ENCODE data around the gene PARK7.

PARK7 gene

GRCh38 chr1:8004803-8005573 lies 43.5 kb downstream of the PARK7 start:
- Histone ChIP-seq H3K36me3 (ENCODE audit: control insufficient read depth in 4 of 4, insufficient read depth in 4 of 4, low read length in 3 of 4) (no peaks in the 10 kb centered on the region), H3K4me3 (ENCODE audit: control insufficient read depth in 1 of 7, extremely low read depth in 1 of 7, insufficient read depth in 4 of 7, low read depth in 2 of 7, low read length in 6 of 7) (no peak overlapping the region), H3K4me1 (ENCODE audit: control extremely low read depth in 1 of 4, control insufficient read depth in 4 of 4, insufficient read depth in 4 of 4, low read length in 3 of 4) (peaks cover 0 to 7% (median under 1%) of the 10 kb centered on the region in 4 experiments), H3K9me3 (ENCODE audit: control extremely low read depth in 1 of 5, control insufficient read depth in 4 of 5, insufficient read depth in 2 of 5, low read depth in 1 of 5, low read length in 4 of 5) (no peaks in the 10 kb centered on the region), H3K27ac (ENCODE audit: insufficient read depth in 1 of 2, low read depth in 1 of 2, low read length in 2 of 2, poor library complexity in 1 of 2, severe bottlenecking in 2 of 2) (no peak overlapping the region), H3K27me3 (replicated peaks in 2 of 5; ENCODE audit: control insufficient read depth in 4 of 5, insufficient read depth in 5 of 5, low read length in 4 of 5) (no peaks in the 10 kb centered on the region)
- CTCF ChIA-PET: interaction anchor here (1.4 to 1.8 kb wide), 2 partner anchors 11 to 347 kb away, joined by 4 to 9 read pairs; no protein-coding TSS in a partner anchor
- no peak for DNase-seq
- POLR2A ChIA-PET: no interaction called here
- 93% methylated on average over 15 of the region's 17 CpGs for WGBS (ENCODE audit: insufficient coverage)

GRCh38 chr1:8006037-8006963 lies 44.8 kb downstream of the PARK7 start:
- POLR2A ChIA-PET: no interaction called here
- no peak for DNase-seq
- Histone ChIP-seq H3K4me1 (ENCODE audit: control extremely low read depth in 1 of 4, control insufficient read depth in 4 of 4, insufficient read depth in 4 of 4, low read length in 3 of 4) (peaks cover 0 to 7% (median under 1%) of the 10 kb centered on the region in 4 experiments), H3K27ac (ENCODE audit: insufficient read depth in 1 of 2, low read depth in 1 of 2, low read length in 2 of 2, poor library complexity in 1 of 2, severe bottlenecking in 2 of 2) (no peak overlapping the region), H3K9me3 (ENCODE audit: control extremely low read depth in 1 of 5, control insufficient read depth in 4 of 5, insufficient read depth in 2 of 5, low read depth in 1 of 5, low read length in 4 of 5) (no peaks in the 10 kb centered on the region), H3K36me3 (ENCODE audit: control insufficient read depth in 4 of 4, insufficient read depth in 4 of 4, low read length in 3 of 4) (no peaks in the 10 kb centered on the region), H3K4me3 (ENCODE audit: control insufficient read depth in 1 of 7, extremely low read depth in 1 of 7, insufficient read depth in 4 of 7, low read depth in 2 of 7, low read length in 6 of 7) (no peak overlapping the region), H3K27me3 (replicated peaks in 2 of 5; ENCODE audit: control insufficient read depth in 4 of 5, insufficient read depth in 5 of 5, low read length in 4 of 5) (no peaks in the 10 kb centered on the region)
- WGBS (ENCODE audit: insufficient coverage): 98% methylated on average over 8 of the region's 12 CpGs
- CTCF ChIA-PET: interaction anchor here (1.4 to 1.8 kb wide), 2 partner anchors 9 to 345 kb away, joined by 4 to 9 read pairs; no protein-coding TSS in a partner anchor

GRCh38 chr1:8009043-8010002 lies 47.8 kb downstream of the PARK7 start:
- ChIA-PET CTCF (interaction anchor here (0.7 kb wide), 1 partner anchor 305 kb away, joined by 3 read pairs; no protein-coding TSS in a partner anchor), POLR2A (no interaction called here)
- no peaks in the 10 kb centered on the region for H3K36me3 ChIP-seq (ENCODE audit: control insufficient read depth in 4 of 4, insufficient read depth in 4 of 4, low read length in 3 of 4)

DNA sequence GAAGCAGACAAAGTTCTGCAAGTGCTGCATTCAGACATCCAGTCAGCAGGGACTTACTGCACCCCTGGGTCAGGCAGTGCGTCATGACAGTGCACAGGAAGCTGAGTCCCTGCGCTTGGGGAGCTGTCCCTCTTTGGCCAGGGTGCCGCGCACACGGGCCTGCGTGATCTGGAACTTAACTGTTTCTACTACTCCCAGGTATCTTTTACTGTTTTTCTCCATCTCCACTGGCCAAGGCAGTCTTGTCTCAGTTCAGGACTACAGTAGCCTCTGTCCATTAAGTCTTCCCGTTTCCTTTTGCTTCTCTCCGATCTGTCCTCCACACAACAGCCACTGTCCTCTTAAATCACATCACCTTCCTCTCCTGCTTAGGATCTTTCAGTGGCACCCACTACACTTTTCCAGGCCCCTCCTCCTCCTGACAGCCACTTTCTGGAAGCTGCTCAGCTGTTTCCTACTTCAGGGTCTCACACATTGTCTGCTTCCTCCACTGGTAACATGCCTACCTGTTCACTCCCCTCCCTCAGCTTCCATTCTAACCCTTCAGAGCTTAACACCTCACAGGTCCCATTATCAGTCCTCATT lies 48.7 kb downstream of the PARK7 start:
- no peak for DNase-seq
- H3K36me3 ChIP-seq (ENCODE audit: control insufficient read depth in 4 of 4, insufficient read depth in 4 of 4, low read length in 3 of 4): no peaks in the 10 kb centered on the region
- WGBS (ENCODE audit: insufficient coverage): 92% methylated on average over 8 of the region's 8 CpGs
- H3K4me3 ChIP-seq (ENCODE audit: control insufficient read depth in 1 of 7, extremely low read depth in 1 of 7, insufficient read depth in 4 of 7, low read depth in 2 of 7, low read length in 6 of 7): no peak overlapping the region
- no peaks in the 10 kb centered on the region for H3K9me3 ChIP-seq (ENCODE audit: control extremely low read depth in 1 of 5, control insufficient read depth in 4 of 5, insufficient read depth in 2 of 5, low read depth in 1 of 5, low read length in 4 of 5)
- H3K27ac ChIP-seq (ENCODE audit: insufficient read depth in 1 of 2, low read depth in 1 of 2, low read length in 2 of 2, poor library complexity in 1 of 2, severe bottlenecking in 2 of 2): no peak overlapping the region
- POLR2A ChIA-PET: no interaction called here
- no peaks in the 10 kb centered on the region for H3K4me1 ChIP-seq (ENCODE audit: control extremely low read depth in 1 of 4, control insufficient read depth in 4 of 4, insufficient read depth in 4 of 4, low read length in 3 of 4)
- peaks cover 0 to under 1% (median 0%) of the 10 kb centered on the region in 5 experiments for H3K27me3 ChIP-seq (replicated peaks in 2 of 5; ENCODE audit: control insufficient read depth in 4 of 5, insufficient read depth in 5 of 5, low read length in 4 of 5)
- CTCF ChIA-PET: interaction anchor here (0.7 to 10.4 kb wide), 2 partner anchors 8 to 302 kb away, joined by 3 to 89 read pairs; no protein-coding TSS in a partner anchor

More at GRCh38 chr1:8009043-8010002, 47.8 kb downstream of the PARK7 start:
- H3K9me3 ChIP-seq (ENCODE audit: control extremely low read depth in 1 of 5, control insufficient read depth in 4 of 5, insufficient read depth in 2 of 5, low read depth in 1 of 5, low read length in 4 of 5): no peaks in the 10 kb centered on the region
- H3K27me3 ChIP-seq (replicated peaks in 2 of 5; ENCODE audit: control insufficient read depth in 4 of 5, insufficient read depth in 5 of 5, low read length in 4 of 5): no peaks in the 10 kb centered on the region
- 98% methylated on average over 17 of the region's 18 CpGs for WGBS (ENCODE audit: insufficient coverage)
- no peak overlapping the region for H3K27ac ChIP-seq (ENCODE audit: insufficient read depth in 1 of 2, low read depth in 1 of 2, low read length in 2 of 2, poor library complexity in 1 of 2, severe bottlenecking in 2 of 2)
- H3K4me3 ChIP-seq (ENCODE audit: control insufficient read depth in 1 of 7, extremely low read depth in 1 of 7, insufficient read depth in 4 of 7, low read depth in 2 of 7, low read length in 6 of 7): no peak overlapping the region
- no peak for DNase-seq
- H3K4me1 ChIP-seq (ENCODE audit: control extremely low read depth in 1 of 4, control insufficient read depth in 4 of 4, insufficient read depth in 4 of 4, low read length in 3 of 4): no peaks in the 10 kb centered on the region

- H3K27ac ChIP-seq (ENCODE audit: insufficient read depth in 1 of 2, low read depth in 1 of 2, low read length in 2 of 2, poor library complexity in 1 of 2, severe bottlenecking in 2 of 2): no peak overlapping the region
- POLR2A ChIA-PET: no interaction called here
- H3K4me1 ChIP-seq (ENCODE audit: control extremely low read depth in 1 of 4, control insufficient read depth in 4 of 4, insufficient read depth in 4 of 4, low read length in 3 of 4): no peaks in the 10 kb centered on the region
These were observed 49.5 kb downstream of the PARK7 start for GRCh38 chr1:8011016-8011415.

More at GRCh38 chr1:8011016-8011415, 49.5 kb downstream of the PARK7 start:
- DNase-seq: no peak
- no CpG with 5 or more reads among the region's 4 CpGs for WGBS (ENCODE audit: insufficient coverage)
- Histone ChIP-seq H3K9me3 (ENCODE audit: control extremely low read depth in 1 of 5, control insufficient read depth in 4 of 5, insufficient read depth in 2 of 5, low read depth in 1 of 5, low read length in 4 of 5) (no peaks in the 10 kb centered on the region), H3K36me3 (ENCODE audit: control insufficient read depth in 4 of 4, insufficient read depth in 4 of 4, low read length in 3 of 4) (no peaks in the 10 kb centered on the region), H3K27me3 (replicated peaks in 2 of 5; ENCODE audit: control insufficient read depth in 4 of 5, insufficient read depth in 5 of 5, low read length in 4 of 5) (peaks cover 0 to 7% (median 4%) of the 10 kb centered on the region in 5 experiments), H3K4me3 (ENCODE audit: control insufficient read depth in 1 of 7, extremely low read depth in 1 of 7, insufficient read depth in 4 of 7, low read depth in 2 of 7, low read length in 6 of 7) (no peak overlapping the region)
- CTCF ChIA-PET: interaction anchor here (1.2 to 10.4 kb wide), 4 partner anchors 11 to 339 kb away, joined by 4 to 108 read pairs (median 46); no protein-coding TSS in a partner anchor
